H1 (cell line): ENCODE results near the gene NINJ2. TPM values are rescaled to one million over a fixed set of nuclear protein-coding genes. Genes with fewer than 3 reads are reported as not detected.

ENCODE experiments used
- CTCF ChIA-PET: fragments of 300-600 bp; sonication (Branson Sonifier 250); formaldehyde crosslinking; loops from one replicate; lab custom pipeline; 2021; ENCODE audit not compliant: partially characterized antibody; lab: Charles Lee
- POLR2A ChIA-PET: fragments of 300-600 bp; sonication (Branson Sonifier 250); formaldehyde crosslinking; loops from one replicate; lab custom pipeline; 2021; ENCODE audit warnings: inconsistent platforms; ENCODE audit not compliant: partially characterized antibody; lab: Charles Lee
- DNase-seq, 2 experiments: peaks; one replicate each; pipeline versions ENCODE4 v3.0.0 to v3.0.0-alpha.2; 2010 to 2022; ENCODE audit warnings: low spot score in 2 of 2, low read depth in 1 of 2, mixed read lengths in 1 of 2
- FAIRE-seq: peaks from 2 replicates; lab custom pipeline; 2011; peaks lifted over from hg19 to GRCh38; lab: Jason Lieb, UNC
- H2AFZ ChIP-seq: 2 replicates; pipeline ENCODE4 v1.8.1; 2012; ENCODE audit warnings: low read length, inconsistent platforms
- H2AK5ac ChIP-seq: 2 replicates; pipeline ENCODE4 v1.6.1; 2013; ENCODE audit warnings: low read depth, low read length
- H2BK120ac ChIP-seq: replicated peaks from 2 replicates; pipeline ENCODE3; 2013; ENCODE audit warnings: low read depth, low read length, inconsistent platforms
- H2BK12ac ChIP-seq: 2 replicates; pipeline ENCODE4 v1.6.1; 2013; ENCODE audit warnings: low read depth, low read length
- H2BK15ac ChIP-seq: 2 replicates; pipeline ENCODE4 v1.6.1; 2013; ENCODE audit warnings: low read length
- H2BK20ac ChIP-seq: 2 replicates; pipeline ENCODE4 v1.6.1; 2013; ENCODE audit warnings: low read length
- H2BK5ac ChIP-seq: 2 replicates; pipeline ENCODE4 v1.6.1; 2013; ENCODE audit warnings: low read depth, low read length
- H3K14ac ChIP-seq: 2 replicates; pipeline ENCODE4 v1.6.1; 2013; ENCODE audit warnings: inconsistent platforms; ENCODE audit not compliant: insufficient read length
- H3K18ac ChIP-seq: 2 replicates; pipeline ENCODE4 v1.6.1; 2013; ENCODE audit warnings: low read length; ENCODE audit errors: extremely low read depth
- H3K23ac ChIP-seq: 2 replicates; pipeline ENCODE4 v1.6.1; 2013; ENCODE audit warnings: inconsistent platforms; ENCODE audit not compliant: insufficient read length
- H3K23me2 ChIP-seq: 2 replicates; pipeline ENCODE4 v1.6.1; 2013; ENCODE audit warnings: low read depth, low read length
- H3K27ac ChIP-seq: 2 replicates; pipeline ENCODE4 v1.6.1; 2011; ENCODE audit warnings: low read depth, low read length, inconsistent platforms
- H3K27me3 ChIP-seq, 4 experiments: replicated peaks in 1 of 4; 1 replicate in 1 of 4; 2 replicates in 3 of 4; pipeline versions ENCODE4 v1.6.1 to v1.8.1; 2011 to 2013; ENCODE audit warnings: low read length in 3 of 4, mild to moderate bottlenecking in 3 of 4, inconsistent platforms in 2 of 4, mixed read lengths in 2 of 4, moderate library complexity in 1 of 4; ENCODE audit not compliant: control insufficient read depth in 3 of 4, insufficient read depth in 3 of 4; ENCODE audit errors: extremely low read depth in 1 of 4
- H3K36me3 ChIP-seq, 4 experiments: 2 replicates each; pipeline versions ENCODE4 v1.6.1 to v1.8.1; 2011 to 2013; ENCODE audit warnings: mild to moderate bottlenecking in 4 of 4, low read length in 3 of 4, moderate library complexity in 2 of 4, control low read depth in 1 of 4, inconsistent platforms in 1 of 4; ENCODE audit not compliant: insufficient read depth in 4 of 4, control insufficient read depth in 2 of 4
- H3K4ac ChIP-seq: replicated peaks from 2 replicates; pipeline ENCODE3; 2013; ENCODE audit warnings: low read length, low read depth, mixed read lengths, inconsistent platforms; ENCODE audit not compliant: insufficient read length
- H3K4me1 ChIP-seq, 4 experiments: replicated peaks in 1 of 4; 1 replicate in 1 of 4; 2 replicates in 3 of 4; pipeline versions ENCODE4 v1.6.1 to v1.8.1; 2011 to 2013; ENCODE audit warnings: low read length in 3 of 4, inconsistent platforms in 2 of 4, mixed read lengths in 1 of 4; ENCODE audit not compliant: insufficient read depth in 4 of 4, control insufficient read depth in 3 of 4
- H3K4me2 ChIP-seq, 2 experiments: 2 replicates each; pipeline versions ENCODE4 v1.6.1 to v1.8.1; 2011 to 2013; ENCODE audit warnings: low read depth in 2 of 2, low read length in 2 of 2, control low read depth in 1 of 2, inconsistent platforms in 1 of 2, mild to moderate bottlenecking in 1 of 2; ENCODE audit not compliant: insufficient read depth in 1 of 2
- H3K4me3 ChIP-seq, 4 experiments: fragments of 200-600, 300-600 bp in 1 of 4; sonication (generic), shearing (Covaris generic), sonication (Bioruptor Twin) in 1 of 4; 2 replicates each; pipeline versions ENCODE4 v1.5.1 to v1.8.1; 2011 to 2016; ENCODE audit warnings: low read length in 4 of 4, low read depth in 3 of 4, control low read depth in 2 of 4, inconsistent platforms in 2 of 4, mild to moderate bottlenecking in 2 of 4, mixed read lengths in 1 of 4, moderate library complexity in 1 of 4; ENCODE audit not compliant: insufficient read depth in 2 of 4; ENCODE audit errors: extremely low read depth in 1 of 4
- H3K56ac ChIP-seq: replicated peaks from 2 replicates; pipeline ENCODE3; 2013; ENCODE audit warnings: low read depth, mild to moderate bottlenecking, mixed read lengths, low read length, inconsistent platforms; ENCODE audit not compliant: insufficient read length
- H3K79me1 ChIP-seq: 2 replicates; pipeline ENCODE4 v1.6.1; 2013; ENCODE audit warnings: low read depth, low read length, control low read depth
- H3K79me2 ChIP-seq, 2 experiments: 2 replicates each; pipeline versions ENCODE4 v1.6.1 to v1.8.1; 2012 to 2013; ENCODE audit warnings: low read length in 2 of 2, mild to moderate bottlenecking in 2 of 2, inconsistent platforms in 1 of 2; ENCODE audit not compliant: insufficient read depth in 2 of 2, control insufficient read depth in 1 of 2
- H3K9ac ChIP-seq, 4 experiments: replicated peaks in 1 of 4; 1 replicate in 1 of 4; 2 replicates in 3 of 4; pipeline versions ENCODE4 v1.6.1 to v1.8.1; 2011 to 2013; ENCODE audit warnings: low read depth in 3 of 4, low read length in 3 of 4, control low read depth in 2 of 4, mild to moderate bottlenecking in 2 of 4, moderate library complexity in 2 of 4, inconsistent platforms in 1 of 4; ENCODE audit errors: extremely low read depth in 1 of 4
- H3K9me3 ChIP-seq, 2 experiments: 2 replicates each; pipeline versions ENCODE4 v1.6.1 to v1.8.1; 2012 to 2013; ENCODE audit warnings: mild to moderate bottlenecking in 2 of 2, moderate library complexity in 2 of 2, control low read depth in 1 of 2, inconsistent platforms in 1 of 2, low read depth in 1 of 2, low read length in 1 of 2, mixed read lengths in 1 of 2; ENCODE audit not compliant: insufficient read depth in 2 of 2
- H4K20me1 ChIP-seq, 2 experiments: replicated peaks in 1 of 2; 2 replicates each; pipeline versions ENCODE3 to v1.8.1; 2011 to 2013; ENCODE audit warnings: inconsistent platforms in 2 of 2, low read length in 2 of 2, mild to moderate bottlenecking in 1 of 2; ENCODE audit not compliant: insufficient read depth in 2 of 2, control insufficient read depth in 1 of 2
- H4K5ac ChIP-seq: 2 replicates; pipeline ENCODE4 v1.6.1; 2013; ENCODE audit warnings: low read length, low read depth, mixed read lengths, inconsistent platforms; ENCODE audit not compliant: insufficient read length
- H4K8ac ChIP-seq: 2 replicates; pipeline ENCODE4 v1.8.0; 2013; ENCODE audit warnings: mild to moderate bottlenecking, moderate library complexity, low read length, inconsistent platforms; ENCODE audit not compliant: insufficient read depth; ENCODE audit errors: extremely low read depth
- H4K91ac ChIP-seq: replicated peaks from 2 replicates; pipeline ENCODE3; 2013; ENCODE audit warnings: low read length, mixed read lengths, inconsistent platforms; ENCODE audit not compliant: insufficient read length
- JUND ChIP-seq: IDR thresholded peaks from 2 replicates; pipeline ENCODE4 v1.6.1; 2011; ENCODE audit warnings: mild to moderate bottlenecking, improper control_type of control experiment, low read length
- RFX5 ChIP-seq: IDR thresholded peaks from 2 replicates; pipeline ENCODE4 v1.6.1; 2011; ENCODE audit warnings: low read depth, low read length, improper control_type of control experiment, borderline replicate concordance
- RNF2 ChIP-seq: fragments of 200-900, 300-1000 bp; sonication (generic); IDR thresholded peaks from 2 replicates; pipeline ENCODE4 v1.7.1; 2016; ENCODE audit warnings: borderline replicate concordance, low read depth, mild to moderate bottlenecking, antibody characterized with exemption, low read length; ENCODE audit not compliant: poor library complexity, severe bottlenecking; ENCODE audit errors: missing control alignments
- SP4 ChIP-seq: IDR thresholded peaks from 2 replicates; pipeline ENCODE4 v1.6.1; 2012; ENCODE audit warnings: low read length, inconsistent platforms
- YY1 ChIP-seq: IDR thresholded peaks from 2 replicates; pipeline ENCODE4 v1.6.1; 2011; ENCODE audit warnings: low read depth, mild to moderate bottlenecking, low read length
- ZNF274 ChIP-seq: IDR thresholded peaks from 2 replicates; pipeline ENCODE4 v1.7.0; 2012; ENCODE audit warnings: low read length, borderline replicate concordance; ENCODE audit errors: extremely low read depth
- WGBS, 2 experiments: shearing (Covaris generic) in 1 of 2; methylation state at CpG; one replicate each; pipeline versions ENCODE4 v1.1.6 to v1.1.7; 2013 to 2015; ENCODE audit warnings: low lambda C conversion rate in 2 of 2, mixed read lengths in 2 of 2, inconsistent platforms in 1 of 2, low coverage in 1 of 2, missing lambda C conversion rate in 1 of 2; ENCODE audit not compliant: insufficient replicate concordance in 2 of 2, insufficient coverage in 1 of 2, insufficient read length in 1 of 2; ENCODE audit errors: extremely low coverage in 1 of 2, missing lambda C conversion rate in 1 of 2; 5-methylcytosine and 5-hydroxymethylcytosine counted together
- polyA plus RNA-seq, 7 experiments: library from polyadenylated mRNA; depleted of rRNA in 3 of 7; stranded (reverse) in 5 of 7; unstranded in 2 of 7; fragments of >200 nt in 5 of 7; fragments of 200-250 nt in 2 of 7; gene quantifications; 1 replicate in 5 of 7; 2 replicates in 1 of 7; 4 replicates in 1 of 7; pipeline versions ENCODE4 v1.2.1 to v1.2.3, GENCODE V29; 2011 to 2013; ENCODE audit warnings: missing spikeins in 2 of 7, mixed read lengths in 2 of 7
- total RNA-seq: library from RNA; stranded (reverse); fragmentation: NEBNext Ultra II Directional; extraction: Animal tissue kit (Norgen Biotek cat#: 25700); gene quantifications from 2 replicates; pipeline ENCODE4 v1.2.1, GENCODE V29; 2021

The NINJ2 gene
- total and polyA plus RNA-seq, 2 of the 8 experiments (the other 6 are each of a cell fraction or from before 2014, with no cell fraction given) = 1.4 TPM; not detected in 1

GRCh38 chr12:538731-539539 is 124.3 kb downstream of the NINJ2 start:
- FAIRE-seq = no peak
- Histone ChIP-seq H4K20me1 (no peaks in the 10 kb centered on the region), H3K27ac (no peak overlapping the region), H3K56ac (no peak overlapping the region), H2BK5ac (no peak overlapping the region), H3K9ac (no peak overlapping the region)
- CTCF ChIA-PET = interaction anchor here (0.6 to 10.4 kb wide), 11 partner anchors 9 to 277 kb away, joined by 3 to 163 read pairs (median 5); partner anchors contain the start of gene B4GALNT3
- no peak for DNase-seq
- TF ChIP-seq SP4 (no peak), RFX5 (no peak), ZNF274 (no peak), JUND (no peak), RNF2 (no peak), YY1 (no peak)
- TF ChIP-seq, all 59 proteins: peak for 0
- Histone ChIP-seq H3K4me2 (no peak overlapping the region), H4K8ac (no peak overlapping the region), H2AK5ac (no peak overlapping the region), H2BK12ac (no peak overlapping the region), H3K14ac (no peak overlapping the region), H3K4ac (no peak overlapping the region), H2BK15ac (no peak overlapping the region), H4K5ac (no peak overlapping the region), H3K9me3 (no peaks in the 10 kb centered on the region), H3K23me2 (no peaks in the 10 kb centered on the region), H2BK120ac (no peak overlapping the region), H2AFZ (no peak overlapping the region), H3K4me1 (peaks cover 0 to 20% (median 9%) of the 10 kb centered on the region in 4 experiments; a peak in 5 of 7 replicates), H3K18ac (no peak overlapping the region), H4K91ac (no peak overlapping the region), H3K36me3 (no peaks in the 10 kb centered on the region), H2BK20ac (no peak overlapping the region), H3K27me3 (no peaks in the 10 kb centered on the region), H3K23ac (no peak overlapping the region), H3K79me2 (no peaks in the 10 kb centered on the region), H3K4me3 (no peak overlapping the region), H3K79me1 (no peaks in the 10 kb centered on the region)
- 92% methylated on average over 10 of the region's 10 CpGs; no CpG with 5 or more reads in 1 of the 2 experiments for WGBS, 2 experiments
- POLR2A ChIA-PET = interaction anchor here (0.6 kb wide), 1 partner anchor 247 kb away, joined by 3 read pairs; no protein-coding TSS in a partner anchor
